SW 1271 (cell line): ENCODE measurements around the gene FGL2.
A peak's percentile ranks its signal among the peaks of the same experiment; 100 is the strongest.
"Not testable (repeated sequence)": the region's sequence is repeated elsewhere in the genome, so short reads cannot be mapped to it uniquely, and the experiment has no call there.

ENCODE experiments used
- DNase-seq, 2 experiments: peaks; one replicate each; lab custom pipeline; 2025; lab: John Stamatoyannopoulos, UW

The FGL2 gene, protein sequence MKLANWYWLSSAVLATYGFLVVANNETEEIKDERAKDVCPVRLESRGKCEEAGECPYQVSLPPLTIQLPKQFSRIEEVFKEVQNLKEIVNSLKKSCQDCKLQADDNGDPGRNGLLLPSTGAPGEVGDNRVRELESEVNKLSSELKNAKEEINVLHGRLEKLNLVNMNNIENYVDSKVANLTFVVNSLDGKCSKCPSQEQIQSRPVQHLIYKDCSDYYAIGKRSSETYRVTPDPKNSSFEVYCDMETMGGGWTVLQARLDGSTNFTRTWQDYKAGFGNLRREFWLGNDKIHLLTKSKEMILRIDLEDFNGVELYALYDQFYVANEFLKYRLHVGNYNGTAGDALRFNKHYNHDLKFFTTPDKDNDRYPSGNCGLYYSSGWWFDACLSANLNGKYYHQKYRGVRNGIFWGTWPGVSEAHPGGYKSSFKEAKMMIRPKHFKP

DNA sequence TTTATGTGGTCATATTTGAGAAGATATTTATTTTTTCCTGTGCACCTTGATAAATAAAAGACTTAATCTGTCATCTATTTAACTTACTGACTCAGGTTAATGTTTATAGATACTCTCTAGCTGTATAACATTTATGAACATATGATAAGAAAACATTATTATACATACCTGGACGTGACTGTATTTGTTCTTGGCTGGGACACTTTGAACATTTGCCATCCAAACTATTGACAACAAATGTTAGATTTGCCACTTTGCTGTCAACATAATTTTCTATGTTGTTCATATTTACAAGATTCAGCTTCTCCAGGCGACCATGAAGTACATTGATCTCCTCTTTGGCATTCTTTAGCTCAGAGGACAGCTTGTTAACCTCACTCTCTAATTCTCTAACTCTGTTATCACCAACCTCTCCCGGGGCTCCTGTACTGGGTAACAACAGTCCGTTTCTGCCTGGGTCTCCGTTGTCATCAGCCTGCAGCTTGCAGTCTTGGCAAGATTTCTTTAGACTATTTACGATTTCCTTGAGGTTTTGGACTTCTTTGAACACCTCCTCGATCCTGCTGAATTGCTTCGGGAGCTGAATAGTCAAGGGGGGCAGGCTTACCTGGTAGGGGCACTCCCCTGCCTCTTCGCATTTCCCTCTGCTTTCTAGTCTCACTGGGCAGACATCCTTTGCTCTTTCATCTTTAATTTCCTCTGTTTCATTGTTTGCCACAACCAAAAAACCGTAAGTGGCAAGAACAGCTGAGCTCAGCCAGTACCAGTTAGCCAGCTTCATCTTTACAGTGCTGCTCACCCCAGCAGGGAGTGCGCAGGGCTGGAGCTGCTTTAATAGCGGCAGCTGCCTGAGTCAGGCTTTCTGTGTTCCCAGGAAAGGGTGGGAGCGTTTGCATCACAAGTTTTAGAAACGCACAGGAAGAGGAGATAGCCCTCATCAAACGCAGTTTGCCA is at the start of gene FGL2:
FGL2 (minus strand) TSS at position 807 of the 954 bp plus-strand sequence; CDS start at position 781, 26 bp downstream.
- DNase-seq = no peak

DNA sequence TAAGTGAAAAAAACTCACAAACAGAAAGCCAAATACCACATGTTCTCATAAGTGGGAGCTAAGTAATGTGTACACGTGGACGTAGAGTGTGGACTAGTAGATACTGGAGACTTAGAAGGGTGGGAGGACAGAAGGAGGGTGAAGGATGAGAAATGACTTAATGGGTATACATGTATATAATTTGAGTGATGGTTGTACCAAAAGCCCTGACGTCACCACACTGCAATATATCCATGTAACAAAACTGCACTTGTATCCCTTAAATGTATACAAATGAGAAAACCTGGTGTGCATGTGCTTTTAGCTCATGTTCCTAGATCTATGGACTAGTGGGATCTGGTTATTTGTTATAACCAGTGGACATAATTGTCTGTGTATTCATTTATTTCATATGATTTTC is 48.5 kb upstream of the FGL2 start:
- DNase-seq = no peak

DNA sequence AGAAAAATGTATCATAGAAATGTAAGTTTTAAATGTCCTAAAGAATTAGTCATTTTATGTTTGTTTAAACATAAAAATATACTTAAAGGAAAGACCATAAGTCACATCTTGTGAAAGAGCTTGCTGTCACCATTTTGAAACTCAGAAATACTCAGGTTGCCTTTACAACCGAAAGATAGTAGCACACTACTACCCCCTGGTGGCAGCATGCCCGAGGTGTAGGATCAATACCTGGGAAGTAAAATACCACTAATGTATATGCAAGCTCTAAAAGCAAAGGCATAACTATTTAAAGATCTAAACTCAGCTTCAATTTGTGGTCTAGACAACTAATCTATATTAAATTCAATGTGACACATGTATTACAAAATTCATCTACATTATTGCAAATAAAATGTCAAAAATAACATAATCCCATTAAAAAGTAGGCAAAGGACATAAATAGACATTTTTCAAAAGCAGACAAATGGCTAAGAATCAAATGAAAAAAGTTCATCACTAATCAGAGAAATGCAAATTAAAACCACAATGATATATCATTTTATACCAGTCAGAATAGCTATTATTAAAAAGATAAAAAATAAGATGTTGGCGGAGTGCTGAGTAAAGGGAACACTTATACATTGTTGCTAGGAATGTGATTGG is 47.7 kb upstream of the FGL2 start:
- peak; percentile 29 to 57 for DNase-seq

DNA sequence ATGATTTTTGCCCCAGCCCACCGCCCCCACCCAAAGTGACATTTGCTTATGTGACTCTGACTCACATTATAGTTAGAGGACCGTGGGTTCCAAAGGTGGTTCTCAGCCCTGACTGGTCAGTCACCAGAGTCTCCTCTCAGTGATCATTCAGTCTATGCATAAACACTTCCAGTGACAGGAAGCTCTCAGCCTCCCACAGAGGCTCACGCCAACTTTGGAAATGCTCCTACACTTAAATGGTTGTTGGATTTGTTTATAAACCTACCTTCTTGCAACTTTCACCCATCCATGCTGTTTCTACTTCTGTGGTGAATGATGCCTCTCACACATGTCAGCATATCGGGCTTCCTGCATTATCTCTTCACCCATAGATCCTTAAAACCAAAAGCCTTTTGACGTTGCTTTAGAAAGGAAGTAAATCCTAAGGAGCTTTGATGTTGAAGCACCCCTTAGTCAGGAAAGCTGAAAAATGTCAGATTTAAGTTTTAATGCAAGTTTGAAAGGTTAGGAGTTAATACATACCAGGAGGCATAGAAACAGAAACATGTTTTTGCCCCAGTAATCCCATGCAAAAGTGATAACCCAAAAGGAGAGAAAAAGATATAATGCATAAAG is 46.5 kb upstream of the FGL2 start:
- DNase-seq = no peak

DNA sequence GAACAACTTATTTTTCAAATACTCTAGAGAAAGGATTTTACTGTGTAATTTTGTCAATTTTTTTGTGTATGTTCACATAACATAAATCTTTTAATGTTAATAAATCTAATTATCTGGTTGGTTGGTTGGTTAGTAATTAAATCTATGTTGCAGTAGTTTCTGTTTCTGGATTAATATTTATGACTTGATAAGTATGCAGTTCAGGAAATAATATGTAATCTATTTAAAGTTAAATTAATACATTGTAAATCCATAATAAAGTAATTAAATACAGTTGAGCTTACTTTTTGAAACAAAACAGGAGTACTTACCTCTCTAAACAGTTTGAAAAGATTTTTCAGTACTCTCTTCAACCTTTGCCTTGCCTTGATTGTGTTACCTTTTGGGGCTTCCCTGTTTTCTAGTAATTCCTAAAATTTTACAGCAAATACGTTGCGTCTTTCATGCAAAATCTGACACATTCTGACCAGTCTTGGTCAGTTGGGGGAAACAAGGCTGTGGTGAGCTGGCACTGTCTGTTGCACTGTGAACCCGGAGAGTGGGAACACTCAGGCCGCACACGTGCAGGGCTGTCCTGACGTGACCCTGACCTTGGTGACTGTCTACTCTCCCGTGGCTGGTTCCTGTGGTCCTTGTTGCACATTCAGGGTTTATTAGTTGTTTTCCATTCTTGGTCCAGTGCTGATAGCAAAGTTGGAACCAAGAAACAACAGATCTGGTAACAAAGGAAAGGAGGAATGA is 45.6 kb upstream of the FGL2 start:
- DNase-seq = no peak

DNA sequence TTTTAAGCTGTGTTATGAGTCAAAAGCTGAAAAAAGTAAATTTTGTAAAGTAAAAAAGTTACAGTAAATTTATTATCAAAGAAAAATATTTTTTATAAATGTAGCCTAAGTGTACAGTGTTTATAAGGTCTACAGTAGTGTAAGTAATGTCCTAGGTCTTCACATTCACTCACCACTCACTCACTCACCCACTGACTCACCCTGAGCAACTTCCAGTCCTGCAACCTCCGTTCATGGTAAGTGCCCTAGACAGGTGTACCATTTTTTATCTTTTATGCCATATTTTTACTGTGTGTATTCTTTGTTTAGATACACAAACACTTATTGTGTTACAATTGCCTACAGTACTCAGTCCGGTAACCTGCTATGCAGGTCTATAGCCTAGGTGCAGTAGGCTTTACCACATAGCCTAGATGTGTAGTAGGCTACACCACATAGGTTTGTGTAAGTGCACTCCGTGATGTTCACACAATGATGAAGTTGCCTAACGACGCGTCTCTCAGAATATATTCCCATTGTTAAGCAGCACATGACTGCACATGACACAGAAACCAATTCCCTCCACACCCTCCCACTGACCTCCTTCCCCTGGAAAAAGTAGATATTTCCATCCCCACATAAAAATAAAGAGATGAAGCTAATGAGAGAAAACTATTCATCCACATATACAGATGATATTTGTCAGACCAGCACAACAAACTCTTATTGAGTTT is 44.8 kb upstream of the FGL2 start:
- DNase-seq = no peak

DNA sequence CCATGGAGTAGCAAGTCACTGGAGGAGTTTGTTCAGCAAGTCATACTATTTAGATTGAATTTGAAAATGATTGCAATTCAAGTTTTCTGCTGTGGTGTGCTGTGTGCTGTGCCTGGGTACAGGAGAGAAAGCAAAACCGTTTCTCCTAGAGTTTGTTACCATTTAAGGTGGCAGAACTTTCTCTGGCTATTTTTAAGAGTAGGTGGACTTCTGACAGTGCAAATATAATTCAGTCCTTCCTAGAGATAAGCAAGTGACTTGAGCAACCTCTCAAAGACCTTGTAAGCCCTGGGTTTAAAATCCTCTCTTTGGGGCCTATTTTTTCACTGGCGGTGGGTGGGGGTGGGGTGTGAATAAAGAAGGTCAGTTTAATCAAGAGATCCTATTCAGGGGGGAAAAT is 42.9 kb upstream of the FGL2 start:
- no peak for DNase-seq

DNA sequence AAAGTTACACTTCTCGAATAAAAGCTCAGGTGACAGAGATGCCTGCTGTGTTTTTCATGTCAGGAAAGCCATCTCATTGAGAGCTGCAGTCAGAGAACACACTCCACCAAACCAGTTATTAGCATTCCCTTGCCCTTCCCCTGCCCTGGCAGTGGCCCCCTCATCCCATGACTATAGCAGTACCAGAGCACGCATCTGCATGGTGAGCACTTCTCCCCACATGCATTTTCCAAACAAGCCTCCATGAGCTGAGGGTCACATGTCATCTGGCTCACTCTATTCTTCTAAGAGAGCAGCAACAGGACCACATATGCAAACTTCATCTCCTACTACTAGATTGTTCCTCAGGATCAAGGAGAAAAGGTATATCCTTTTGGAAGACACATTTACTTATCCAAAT is 42.4 kb upstream of the FGL2 start:
- DNase-seq = no peak

DNA sequence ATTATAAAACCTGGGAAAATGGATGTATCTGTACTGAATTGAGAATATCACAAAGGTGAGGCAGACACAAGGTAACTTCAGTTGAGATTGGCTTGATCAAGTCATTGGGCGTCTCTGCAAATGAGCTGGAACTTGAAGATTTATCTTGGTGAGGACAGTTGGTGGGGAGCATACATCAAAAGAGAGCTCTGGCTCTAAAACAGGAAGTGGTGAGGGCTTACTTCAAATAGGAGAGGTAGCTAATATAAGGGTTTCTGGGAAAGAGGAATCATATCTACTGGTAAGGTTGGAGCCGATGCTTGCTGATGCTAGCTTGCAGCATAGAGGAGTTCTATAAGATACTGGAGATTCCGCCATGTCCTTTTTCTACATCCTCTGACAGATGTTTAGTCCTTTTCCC is 39.9 kb upstream of the FGL2 start:
- no peak for DNase-seq

DNA sequence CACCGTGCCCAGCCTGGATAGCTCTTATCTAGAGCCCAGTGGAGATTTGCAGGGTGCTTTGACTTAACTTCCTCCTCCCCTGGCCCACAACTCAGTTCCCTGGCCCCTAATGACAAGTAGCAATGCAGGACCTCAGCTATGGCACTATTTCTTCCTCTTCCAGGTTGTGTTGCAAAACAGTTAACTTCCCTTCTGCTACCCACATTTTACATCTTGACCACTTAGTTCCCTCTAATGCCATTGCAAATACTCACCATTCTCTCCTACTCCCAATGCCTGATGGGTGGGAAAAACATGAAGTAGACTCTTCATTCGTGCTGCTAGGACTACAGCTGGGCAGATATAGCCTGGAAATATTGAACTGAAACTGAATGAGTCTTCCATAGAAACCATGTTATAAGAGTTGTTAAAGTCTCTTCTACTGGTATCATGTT is 39.1 kb upstream of the FGL2 start:
- DNase-seq = no peak

DNA sequence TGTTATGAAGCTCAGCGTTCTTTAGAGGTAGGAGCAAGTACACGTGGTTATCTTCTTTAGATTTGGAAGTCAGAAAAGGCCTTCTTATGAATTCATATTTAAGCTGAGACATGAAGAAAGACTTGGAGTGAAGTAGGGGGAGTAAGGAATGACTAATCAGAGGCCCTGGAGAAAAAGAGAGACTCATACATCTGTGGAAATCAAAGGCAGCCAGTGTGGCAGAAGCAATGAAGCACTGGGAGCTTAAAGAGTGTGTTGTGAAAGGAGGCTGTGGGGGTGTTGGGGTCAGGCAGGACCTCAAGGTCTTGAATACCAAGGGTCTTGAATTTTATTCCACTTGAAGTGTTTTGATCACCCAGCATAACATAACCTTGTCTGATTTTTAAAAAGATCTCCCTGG is 35.7 kb upstream of the FGL2 start:
- no peak for DNase-seq

DNA sequence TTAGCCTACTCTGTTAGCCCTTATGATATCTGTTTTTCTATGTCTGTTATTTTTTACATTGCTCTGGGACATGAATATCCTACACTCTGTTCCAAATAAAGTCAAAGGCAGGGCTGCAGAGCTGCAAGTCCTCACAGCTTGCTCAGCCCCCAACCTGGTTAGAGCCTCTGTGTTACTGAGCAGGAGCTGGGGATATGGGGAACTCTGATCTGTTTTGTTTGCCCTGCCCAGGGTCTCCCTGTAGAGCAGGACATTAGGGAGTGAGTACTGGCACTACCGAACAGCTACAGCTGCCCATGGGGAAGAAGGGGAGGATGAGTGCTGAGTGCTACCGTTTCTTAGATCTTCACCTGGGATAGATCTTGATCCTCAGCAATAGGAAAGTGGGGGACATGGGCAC is 32.8 kb upstream of the FGL2 start:
- no peak for DNase-seq

DNA sequence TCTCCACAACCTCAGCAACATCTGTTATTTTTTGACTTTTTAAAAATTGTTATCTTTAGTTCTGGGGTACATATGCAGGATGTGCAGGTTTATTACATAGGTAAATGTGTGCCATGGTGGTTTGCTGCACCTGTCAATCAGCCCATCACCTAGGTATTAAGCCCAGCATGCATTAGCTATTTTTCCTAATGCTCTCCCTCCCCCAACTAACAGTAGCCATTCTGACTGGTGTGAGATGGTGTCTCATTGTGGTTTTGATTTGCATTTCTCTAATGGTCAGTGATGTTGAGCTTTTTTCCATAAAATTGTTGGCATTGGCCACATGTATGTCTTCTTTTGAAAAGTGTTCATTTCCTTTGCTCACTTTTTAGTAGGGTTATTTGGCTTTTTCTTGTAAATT is 29.2 kb upstream of the FGL2 start:
- DNase-seq = not testable (repeated sequence)

DNA sequence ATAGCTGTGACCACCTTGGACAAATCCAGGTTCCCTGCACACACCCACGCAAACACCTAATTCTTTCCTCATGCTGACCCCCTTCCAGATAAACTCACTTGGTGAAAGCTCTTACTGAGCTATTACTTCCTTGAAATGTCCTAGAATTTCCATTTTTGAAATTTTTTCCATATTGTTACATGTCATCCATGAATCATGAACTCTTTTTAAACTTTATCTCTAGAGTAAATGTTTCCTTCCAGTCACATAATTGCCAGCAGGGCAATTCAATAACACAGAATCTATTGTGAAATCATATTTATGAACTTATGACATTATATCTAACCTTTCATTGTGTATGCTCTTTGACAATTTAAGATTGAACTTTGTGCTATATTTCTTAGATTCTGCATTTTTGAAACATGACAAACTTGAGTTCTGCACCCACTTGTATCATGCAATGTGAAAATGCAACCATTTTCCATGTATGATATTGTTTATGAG is 26.8 kb upstream of the FGL2 start:
- DNase-seq = no peak

DNA sequence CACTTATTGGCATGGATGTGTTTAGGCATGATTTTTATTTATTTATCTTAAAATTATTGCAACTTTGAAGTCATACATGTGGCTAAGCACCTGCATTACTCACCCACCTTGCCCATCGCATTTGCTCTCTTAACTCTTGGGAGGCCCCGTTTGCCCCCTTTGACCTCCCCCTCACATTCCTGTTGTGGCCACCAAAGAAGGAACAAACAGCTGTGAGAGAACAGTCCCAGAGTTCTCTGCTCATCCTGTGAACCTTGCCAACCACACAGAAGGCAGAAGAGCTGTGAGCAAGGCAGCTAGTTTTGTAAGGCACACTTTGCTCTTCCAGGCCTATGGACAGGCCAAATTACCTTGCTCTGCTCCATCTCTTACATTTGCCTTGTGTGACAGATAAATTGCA is 23.6 kb upstream of the FGL2 start:
- DNase-seq = no peak

DNA sequence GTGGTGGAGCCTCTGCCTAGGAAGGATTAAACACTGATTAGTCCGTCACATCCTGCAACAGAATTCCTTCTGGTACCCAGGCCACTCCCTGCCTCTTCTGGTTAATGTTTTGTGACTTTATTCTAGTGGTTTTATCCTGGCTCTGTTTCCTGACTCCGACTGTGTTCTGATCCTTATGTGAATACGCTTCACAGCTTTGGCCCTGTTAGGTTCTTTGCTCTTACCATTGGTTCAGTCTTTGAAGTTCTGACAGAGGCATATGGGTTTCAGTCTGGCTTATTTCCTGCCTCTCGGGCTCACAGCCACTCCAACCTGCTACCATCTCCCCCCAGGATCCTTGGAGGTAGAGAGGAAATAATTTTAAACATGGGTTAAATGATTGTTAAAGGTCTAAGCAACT is 23.2 kb upstream of the FGL2 start:
- no peak for DNase-seq

DNA sequence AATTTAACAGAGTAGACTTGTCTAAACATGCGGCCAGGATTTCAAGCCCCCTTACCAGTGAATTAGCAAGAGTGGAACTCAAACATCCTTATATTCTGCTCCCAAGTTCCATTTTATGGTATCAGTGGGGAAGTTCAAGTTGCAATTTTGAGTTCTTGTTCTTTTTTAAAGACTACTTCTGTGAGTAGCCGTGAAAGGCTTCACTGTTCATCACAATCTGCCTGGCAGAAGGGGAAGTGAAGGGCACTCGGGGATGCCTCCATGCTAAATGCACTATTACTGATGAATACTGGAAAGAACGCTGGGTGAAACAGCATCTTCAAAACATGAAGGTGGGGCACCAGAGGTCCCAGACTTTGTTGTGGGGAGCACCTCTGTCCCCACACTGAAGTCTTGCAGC is 22.4 kb upstream of the FGL2 start:
- DNase-seq = no peak

DNA sequence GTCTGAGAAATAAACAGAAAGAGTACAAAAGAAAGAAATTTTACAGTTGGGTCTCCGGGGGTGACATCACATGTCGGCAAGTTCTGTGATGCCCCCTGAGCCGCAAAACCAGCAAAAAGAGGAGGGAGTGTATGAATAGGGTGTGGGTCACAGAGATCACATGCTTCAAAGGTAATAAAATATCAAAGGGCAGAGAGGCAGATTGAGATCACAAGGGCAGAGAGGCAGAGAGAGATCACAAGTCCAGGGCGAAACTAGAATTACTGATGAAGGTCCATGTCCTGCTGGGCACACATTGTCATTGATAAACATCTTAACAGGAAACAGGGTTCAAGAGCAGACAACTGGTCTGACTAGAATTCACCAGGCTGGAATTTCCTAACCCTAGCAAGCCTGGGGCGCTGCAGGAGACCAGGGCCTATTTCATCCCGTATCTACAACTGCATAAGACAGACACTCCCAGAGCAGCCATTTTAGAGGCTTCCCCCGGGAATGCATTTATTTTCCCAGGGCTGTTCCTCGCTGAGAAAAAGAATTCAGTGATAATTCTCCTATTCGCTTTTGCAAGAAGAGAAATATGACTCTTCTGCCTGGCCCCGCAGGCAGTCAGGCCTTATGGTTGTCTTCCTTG is 20.2 kb upstream of the FGL2 start:
- DNase-seq = not testable (repeated sequence)

DNA sequence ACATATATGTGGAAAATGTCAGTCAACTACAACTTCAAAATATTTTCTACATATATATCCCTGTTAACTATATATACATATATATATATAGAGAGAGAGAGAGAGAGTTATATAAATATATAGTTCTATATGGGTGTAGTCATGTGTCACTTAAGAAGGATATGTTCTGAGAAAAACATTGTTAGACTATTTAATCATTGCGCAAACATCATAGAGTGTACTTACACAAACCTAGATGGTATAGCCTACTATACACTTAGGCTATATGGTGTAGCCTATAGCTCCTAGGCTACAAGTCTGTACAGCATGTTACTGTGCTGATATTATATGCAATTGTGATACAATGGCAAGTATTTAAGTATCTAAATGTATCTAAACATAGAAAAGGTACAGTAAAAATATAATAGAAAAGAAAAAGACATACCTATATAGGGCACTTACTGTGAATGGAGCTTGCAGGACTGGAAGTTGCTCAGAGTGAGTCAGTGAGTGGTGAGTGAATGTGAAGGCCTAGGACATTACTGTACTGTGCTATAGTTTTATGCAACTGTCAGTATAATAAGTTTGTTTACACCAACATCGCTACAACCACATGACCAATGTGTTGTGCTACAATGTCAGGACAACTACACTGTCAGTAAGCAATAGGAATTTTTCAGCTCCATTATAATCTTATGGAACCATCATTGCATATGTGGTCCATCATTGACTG is 18.0 kb upstream of the FGL2 start:
- DNase-seq = no peak
